Effector CD4-positive, alpha-beta T cell (primary cell): ENCODE results near the gene KEAP1.
"Not testable (repeated sequence)": the region's sequence is repeated elsewhere in the genome, so short reads cannot be mapped to it uniquely, and the experiment has no call there.

Experiments
- DNase-seq: peaks from one replicate; pipeline ENCODE4 v3.0.0-alpha.2; 2020

The KEAP1 gene

DNA sequence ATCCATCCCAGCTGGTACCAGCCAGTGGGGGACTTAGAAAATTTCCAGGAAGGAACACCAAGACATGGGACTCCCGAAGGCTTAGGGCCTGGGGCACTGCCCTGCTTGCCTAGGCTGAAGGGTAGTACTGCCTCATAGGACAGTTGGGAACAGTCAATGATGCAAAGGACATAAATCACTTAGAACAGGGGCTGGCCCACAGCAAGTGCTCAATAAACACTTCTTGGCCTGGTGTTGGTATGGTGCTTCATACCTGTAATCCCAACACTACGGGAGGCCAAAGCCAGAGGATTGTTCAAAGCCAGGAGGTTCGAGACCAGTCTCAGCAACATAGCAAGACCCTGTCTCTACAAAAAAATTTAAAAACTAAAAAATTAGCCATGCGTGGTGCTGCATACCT lies 5.8 kb downstream of the KEAP1 start:
- DNase-seq: no peak

- DNase-seq: no peak
These were observed 11.6 kb downstream of the KEAP1 start for GRCh38 chr19:10491472-10492047.

DNA sequence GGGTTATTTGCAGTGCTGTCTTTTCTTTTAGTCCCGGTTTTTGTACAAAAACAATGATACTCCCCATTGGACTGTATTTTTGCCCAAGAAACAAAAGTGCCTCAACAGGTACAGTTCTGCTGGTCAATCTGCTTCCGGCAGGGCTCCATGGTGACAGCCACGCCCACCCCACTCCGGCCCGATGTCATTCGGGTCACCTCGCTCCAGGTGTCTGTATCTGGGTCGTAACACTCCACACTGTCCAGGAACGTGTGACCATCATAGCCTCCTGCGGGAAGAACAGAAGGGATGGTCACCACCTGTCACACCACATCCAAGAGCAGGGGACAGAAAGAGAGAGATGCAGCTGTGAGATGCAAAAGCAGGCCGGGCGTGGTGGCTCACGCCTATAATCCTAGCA lies 16.6 kb downstream of the KEAP1 start:
- DNase-seq: no peak

- peak; percentile 87 for DNase-seq
These were observed 24.2 kb downstream of the KEAP1 start for GRCh38 chr19:10478903-10479384.

DNA sequence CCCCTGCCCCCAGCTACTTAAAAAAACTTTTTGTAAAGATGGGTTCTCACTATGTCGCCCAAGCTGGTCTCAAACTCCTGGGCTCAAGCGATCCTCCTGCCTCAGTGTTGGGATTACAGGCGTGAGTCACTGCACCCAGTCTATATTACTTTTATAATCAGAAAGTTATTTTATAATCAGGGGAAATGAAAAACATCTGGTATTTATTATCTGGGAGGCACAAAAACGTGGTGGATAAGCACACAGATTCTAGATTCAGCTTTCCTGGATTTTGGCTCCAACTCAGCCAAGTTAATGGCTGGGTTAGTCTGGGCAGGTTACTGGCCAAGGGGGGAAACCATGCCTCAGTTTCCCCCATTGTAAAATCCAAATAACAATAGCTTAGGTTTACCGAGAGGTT lies 24.7 kb downstream of the KEAP1 start:
- DNase-seq: no peak

- no peak for DNase-seq
These were observed 28.1 kb downstream of the KEAP1 start for GRCh38 chr19:10474962-10475451.

DNA sequence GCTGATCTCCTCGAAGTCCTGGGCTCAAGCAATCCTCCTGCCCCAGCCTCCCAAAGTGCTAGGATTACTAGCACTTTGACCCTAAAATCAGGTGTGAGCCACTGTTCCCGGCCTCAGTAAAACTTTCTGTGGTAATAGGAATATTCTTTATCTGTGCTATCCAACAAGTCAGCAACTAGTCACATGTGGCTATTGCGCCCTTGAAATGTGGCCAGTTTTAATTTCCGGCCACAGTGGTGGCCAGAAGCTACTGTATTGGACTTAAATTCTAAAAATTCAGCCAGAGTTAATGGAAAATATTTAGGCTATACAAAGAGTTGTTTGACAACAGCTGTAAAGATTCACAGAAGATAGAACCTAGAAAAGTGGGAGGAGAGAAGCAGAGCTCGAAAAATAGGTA lies 30.0 kb downstream of the KEAP1 start:
- no peak for DNase-seq

GRCh38 chr19:10471909-10472308 lies 31.2 kb downstream of the KEAP1 start:
- DNase-seq: no peak

DNA sequence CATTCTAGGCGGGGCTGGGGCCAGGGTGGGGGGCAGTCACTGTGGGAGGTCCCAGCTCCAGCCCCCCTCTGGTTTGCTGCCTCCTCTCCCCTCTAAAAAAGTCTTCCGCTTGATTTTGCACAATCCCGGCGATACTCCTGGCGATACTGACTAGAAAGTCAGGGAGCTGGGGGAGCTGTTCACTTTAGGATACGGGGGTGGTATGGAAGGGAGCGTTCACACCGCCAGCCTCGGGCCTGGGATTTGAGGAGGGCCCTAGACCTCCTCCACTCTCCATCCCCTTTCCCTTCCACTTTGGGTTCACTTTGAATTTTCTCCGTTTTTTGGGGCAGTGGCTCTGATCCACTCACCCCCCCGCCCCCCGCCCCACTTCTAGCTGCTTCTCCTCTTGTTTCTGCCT lies 35.0 kb downstream of the KEAP1 start:
- DNase-seq: no peak

DNA sequence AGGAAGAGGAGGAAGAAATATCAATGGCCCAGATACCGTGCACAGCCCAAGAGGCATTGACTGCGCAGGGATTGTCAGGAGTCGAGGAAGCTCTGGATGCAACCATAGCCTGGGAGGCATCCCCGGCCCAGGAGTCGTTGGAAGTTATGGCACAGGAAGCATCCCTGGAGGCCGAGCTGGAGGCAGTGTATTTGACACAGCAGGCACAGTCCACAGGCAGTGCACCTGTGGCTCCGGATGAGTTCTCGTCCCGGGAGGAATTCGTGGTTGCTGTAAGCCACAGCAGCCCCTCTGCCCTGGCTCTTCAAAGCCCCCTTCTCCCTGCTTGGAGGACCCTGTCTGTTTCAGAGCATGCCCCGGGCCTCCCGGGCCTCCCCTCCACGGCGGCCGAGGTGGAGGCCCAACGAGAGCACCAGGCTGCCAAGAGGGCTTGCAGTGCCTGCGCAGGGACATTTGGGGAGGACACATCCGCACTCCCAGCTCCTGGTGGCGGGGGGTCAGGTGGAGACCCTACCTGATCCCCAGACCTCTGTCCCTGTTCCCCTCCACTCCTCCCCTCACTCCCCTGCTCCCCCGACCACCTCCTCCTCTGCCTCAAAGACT lies 36.0 kb downstream of the KEAP1 start:
- DNase-seq: no peak

- DNase-seq: no peak
These were observed 38.7 kb downstream of the KEAP1 start for GRCh38 chr19:10464456-10464855.

GRCh38 chr19:10462557-10462956 lies 40.6 kb downstream of the KEAP1 start:
- no peak for DNase-seq

DNA sequence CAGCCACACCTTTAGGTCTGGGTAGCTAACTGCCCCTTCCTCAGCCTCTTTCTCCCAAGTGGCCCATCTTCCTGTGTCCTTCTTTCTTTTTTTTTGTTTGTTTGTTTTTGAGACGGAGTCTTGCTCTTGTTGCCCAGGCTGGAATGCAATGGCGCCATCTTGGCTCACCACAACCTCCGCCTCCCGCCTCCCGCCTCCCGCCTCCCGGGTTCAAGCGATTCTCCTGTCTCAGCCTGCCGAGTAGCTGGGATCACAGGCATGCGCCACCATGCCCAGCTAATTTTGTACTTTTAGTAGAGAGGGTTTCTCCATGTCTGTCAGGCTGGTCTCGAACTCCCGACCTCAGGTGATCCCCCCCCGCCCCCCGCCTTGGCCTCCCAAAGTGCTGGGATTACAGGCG lies 41.1 kb downstream of the KEAP1 start:
- not testable (repeated sequence) for DNase-seq

DNA sequence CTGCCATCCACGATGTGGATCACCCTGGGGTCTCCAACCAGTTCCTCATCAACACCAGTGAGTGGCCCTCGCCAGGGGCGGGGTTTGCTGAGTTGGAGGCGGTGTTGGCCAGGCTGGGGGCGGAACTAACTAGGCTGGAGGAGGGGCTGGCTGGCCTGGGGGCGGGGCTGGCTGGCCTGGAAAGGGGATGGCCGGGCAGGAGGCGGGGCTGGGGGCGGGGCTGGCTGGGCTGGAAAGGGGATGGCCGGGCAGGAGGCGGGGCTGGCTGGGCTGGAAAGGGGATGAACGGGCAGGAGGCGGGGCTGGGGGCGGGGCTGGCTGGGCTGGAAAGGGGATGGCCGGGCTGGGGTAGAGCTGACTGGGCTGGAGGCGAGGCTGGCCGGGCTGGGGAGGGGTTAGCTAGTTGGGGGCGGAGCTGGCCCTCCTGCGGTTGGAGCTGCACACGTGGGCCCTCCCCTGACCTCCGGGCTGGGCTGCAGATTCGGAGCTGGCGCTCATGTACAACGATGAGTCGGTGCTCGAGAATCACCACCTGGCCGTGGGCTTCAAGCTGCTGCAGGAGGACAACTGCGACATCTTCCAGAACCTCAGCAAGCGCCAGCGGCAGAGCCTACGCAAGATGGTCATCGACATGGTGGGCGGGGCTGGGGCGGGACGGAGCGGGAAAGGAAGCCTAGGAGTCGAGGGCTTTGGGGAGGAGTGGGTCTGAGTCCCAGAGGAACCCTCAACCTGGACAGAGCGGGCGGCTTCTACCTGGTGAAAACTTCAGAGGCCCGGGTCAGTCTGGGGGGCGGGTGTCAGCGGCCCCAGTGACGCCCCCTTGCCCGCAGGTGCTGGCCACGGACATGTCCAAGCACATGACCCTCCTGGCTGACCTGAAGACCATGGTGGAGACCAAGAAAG lies 41.9 kb downstream of the KEAP1 start:
- DNase-seq: peak; percentile 75

- DNase-seq: no peak
These were observed 42.5 kb downstream of the KEAP1 start for GRCh38 chr19:10460714-10461046.

DNA sequence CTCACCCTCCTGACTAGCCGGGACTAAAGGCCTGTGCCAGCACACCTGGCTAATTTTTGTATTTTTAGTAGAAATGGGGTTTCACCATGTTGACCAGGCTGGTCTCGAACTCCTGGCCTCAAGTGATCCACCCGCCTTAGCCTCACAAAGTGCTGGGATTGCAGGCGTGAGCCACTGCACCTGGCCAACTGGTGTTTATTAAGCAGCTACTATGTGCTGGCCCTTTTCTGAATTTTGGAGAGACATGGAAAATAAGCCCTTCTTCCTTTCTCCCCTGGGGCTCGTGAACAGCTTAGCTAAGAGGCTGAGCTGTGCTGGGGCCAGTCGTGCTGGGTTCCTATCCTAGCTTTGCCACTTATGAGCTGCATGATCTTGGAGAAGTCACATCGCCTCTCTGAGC lies 44.4 kb downstream of the KEAP1 start:
- DNase-seq: not testable (repeated sequence)

- no peak for DNase-seq
These were observed 48.9 kb downstream of the KEAP1 start for GRCh38 chr19:10454267-10454666.

DNA sequence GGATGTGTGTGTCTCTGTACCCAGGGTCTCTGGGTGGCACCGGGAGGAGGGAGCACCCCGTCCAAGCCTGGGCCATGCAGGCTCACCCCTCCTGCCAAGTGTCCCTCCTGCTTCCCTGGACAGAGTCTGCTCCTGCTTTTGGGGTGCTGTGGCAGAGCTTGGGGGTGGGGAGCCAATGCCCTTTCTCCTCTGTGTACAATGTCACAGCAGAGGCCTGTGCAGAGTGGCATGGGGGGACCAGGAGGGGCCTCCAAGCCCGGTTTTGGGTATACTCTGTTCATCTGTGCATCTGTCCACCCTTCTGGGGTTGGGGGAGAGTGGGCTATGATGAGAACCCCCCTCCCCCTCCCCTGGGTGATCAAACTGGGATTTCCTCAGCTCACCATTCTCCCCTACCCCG lies 49.3 kb downstream of the KEAP1 start:
- no peak for DNase-seq

- no peak for DNase-seq
These were observed 50.2 kb downstream of the KEAP1 start for GRCh38 chr19:10452726-10453618.

GRCh38 chr19:10450853-10451609 lies 52.1 kb downstream of the KEAP1 start:
- no peak for DNase-seq

DNA sequence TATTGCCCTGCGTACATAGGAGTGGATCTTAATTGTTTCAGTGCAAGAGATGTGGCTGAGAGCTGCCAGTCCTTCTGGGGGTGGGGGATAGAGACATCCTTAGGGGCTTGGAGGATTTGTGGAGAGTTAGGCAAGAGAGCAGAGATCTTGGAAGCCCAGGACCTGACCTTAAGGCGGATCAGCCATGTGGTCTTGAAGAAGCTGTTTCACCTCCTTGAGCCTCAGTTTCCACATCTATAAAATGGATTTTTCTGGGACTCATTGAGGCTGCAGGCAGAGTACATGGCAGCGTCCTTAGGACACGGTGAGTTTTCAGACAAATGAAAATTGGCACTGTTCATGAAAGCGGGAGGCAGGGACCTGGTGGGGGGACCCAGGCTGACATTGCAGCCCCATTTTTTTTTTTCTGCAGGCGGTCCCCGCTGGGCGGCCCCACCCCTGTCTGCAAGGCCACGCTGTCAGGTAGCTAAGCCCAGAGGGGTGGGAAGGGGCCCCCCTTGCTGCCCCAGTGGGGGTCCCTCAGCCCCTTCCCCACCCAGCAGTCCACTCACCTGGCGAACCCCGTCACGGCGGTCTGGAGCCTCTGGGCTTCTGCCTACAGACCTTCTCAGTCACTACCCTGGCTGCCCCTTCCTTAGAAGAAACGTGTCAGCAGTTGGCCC lies 52.8 kb downstream of the KEAP1 start:
- no peak for DNase-seq
